HG03196 (cell line): ENCODE data around the gene ISG20L2.

Experiments used
- ATAC-seq: cut with Tn5 transposase; IDR thresholded peaks from one replicate; pipeline ENCODE4 v1.9.1; 2021; ENCODE audit not compliant: unreplicated experiment

The ISG20L2 gene

GRCh38 chr1:156755527-156755950, 27.0 kb upstream of the ISG20L2 start:
- no peak for ATAC-seq

- no peak for ATAC-seq
Measured at GRCh38 chr1:156754219-156754618, 25.7 kb upstream of the ISG20L2 start.

GRCh38 chr1:156752843-156753482, 24.4 kb upstream of the ISG20L2 start:
- no peak for ATAC-seq

GRCh38 chr1:156751757-156752481, 23.4 kb upstream of the ISG20L2 start:
- ATAC-seq: peak; percentile 70

GRCh38 chr1:156751451-156751756, 22.8 kb upstream of the ISG20L2 start, which contains the start of gene HDGF:
Gene HDGF (minus strand): TSS chr1:156751675. CDS start chr1:156751429, 246 bp downstream.
- peak; percentile 12 for ATAC-seq

- peak; percentile 8 for ATAC-seq
Measured at GRCh38 chr1:156750711-156751450, 22.3 kb upstream of the ISG20L2 start.

GRCh38 chr1:156750191-156750672, 21.7 kb upstream of the ISG20L2 start:
- no peak for ATAC-seq

GRCh38 chr1:156749419-156750118, 21.0 kb upstream of the ISG20L2 start:
- no peak for ATAC-seq

- no peak for ATAC-seq
Measured at GRCh38 chr1:156748670-156749418, 20.3 kb upstream of the ISG20L2 start.

- ATAC-seq: no peak
Measured at GRCh38 chr1:156747742-156748669, 19.4 kb upstream of the ISG20L2 start.

GRCh38 chr1:156746728-156747631, 18.4 kb upstream of the ISG20L2 start:
- ATAC-seq: no peak

GRCh38 chr1:156746406-156746727, 17.8 kb upstream of the ISG20L2 start:
- no peak for ATAC-seq

GRCh38 chr1:156745881-156746280, 17.3 kb upstream of the ISG20L2 start:
- no peak for ATAC-seq

- no peak for ATAC-seq
Measured at GRCh38 chr1:156744786-156745419, 16.3 kb upstream of the ISG20L2 start.

- no peak for ATAC-seq
Measured at GRCh38 chr1:156744344-156744743, 15.8 kb upstream of the ISG20L2 start.

- ATAC-seq: no peak
Measured at GRCh38 chr1:156743367-156744302, 15.1 kb upstream of the ISG20L2 start.

- no peak for ATAC-seq
Measured at GRCh38 chr1:156742801-156743200, 14.2 kb upstream of the ISG20L2 start.
